DMS79 (cell line): Measurements from ENCODE around the gene ARVCF.

ENCODE experiments used
- DNase-seq: peaks from one replicate; lab custom pipeline; 2025; lab: John Stamatoyannopoulos, UW

Gene ARVCF

GRCh38 chr22:19973551-19974267, 42.9 kb downstream of the ARVCF start:
- DNase-seq: no peak

GRCh38 chr22:19972652-19973550, 43.7 kb downstream of the ARVCF start:
- DNase-seq: no peak

GRCh38 chr22:19972251-19972650, 44.4 kb downstream of the ARVCF start:
- no peak for DNase-seq

- no peak for DNase-seq
Observed at GRCh38 chr22:19971276-19972124, 45.1 kb downstream of the ARVCF start.

- DNase-seq: no peak
Observed at GRCh38 chr22:19970479-19971275, 45.9 kb downstream of the ARVCF start.

GRCh38 chr22:19970031-19970478, 46.6 kb downstream of the ARVCF start:
- DNase-seq: no peak

GRCh38 chr22:19969141-19969928, 47.3 kb downstream of the ARVCF start:
- DNase-seq: no peak

GRCh38 chr22:19968450-19968891, 48.2 kb downstream of the ARVCF start:
- DNase-seq: no peak

- DNase-seq: no peak
Observed at GRCh38 chr22:19967850-19968449, 48.7 kb downstream of the ARVCF start.

GRCh38 chr22:19966908-19967750, 49.5 kb downstream of the ARVCF start:
- DNase-seq: no peak

GRCh38 chr22:19965771-19966709, 50.6 kb downstream of the ARVCF start:
- DNase-seq: no peak

- DNase-seq: no peak
Observed at GRCh38 chr22:19964701-19965386, 51.8 kb downstream of the ARVCF start.

GRCh38 chr22:19963863-19964642, 52.6 kb downstream of the ARVCF start:
- no peak for DNase-seq

GRCh38 chr22:19962909-19963806, 53.5 kb downstream of the ARVCF start:
- DNase-seq: no peak

- no peak for DNase-seq
Observed at GRCh38 chr22:19962246-19962908, 54.2 kb downstream of the ARVCF start.
